HG02571 (cell line): ENCODE measurements around the gene RPS6KA1.
"Not testable (repeated sequence)": the region's sequence is repeated elsewhere in the genome, so short reads cannot be mapped to it uniquely, and the experiment has no call there.

Experiments
- ATAC-seq: cut with Tn5 transposase; IDR thresholded peaks from one replicate; pipeline ENCODE4 v1.9.1; 2021; ENCODE audit warnings: mild to moderate bottlenecking, moderate library complexity; ENCODE audit not compliant: unreplicated experiment

The RPS6KA1 gene

DNA sequence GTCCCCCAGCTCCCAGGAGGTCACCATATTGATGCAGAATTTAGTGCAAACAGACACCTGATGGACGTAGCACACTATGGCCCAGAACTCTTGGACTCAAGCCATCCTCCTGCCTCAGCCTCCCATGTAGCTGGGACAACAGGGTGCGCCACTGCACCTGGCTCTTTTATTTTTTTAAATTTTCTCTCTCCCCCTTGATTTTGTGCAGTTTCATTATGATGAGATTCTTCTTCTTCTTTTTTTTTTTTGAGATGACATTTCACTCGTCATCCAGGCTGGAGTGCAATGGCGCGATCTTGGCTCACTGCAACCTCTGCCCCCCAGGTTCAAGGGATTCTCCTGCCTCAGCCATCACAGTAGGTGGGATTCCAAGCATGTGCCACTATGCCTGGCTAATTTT lies 63.8 kb downstream of the RPS6KA1 start:
- no peak for ATAC-seq

DNA sequence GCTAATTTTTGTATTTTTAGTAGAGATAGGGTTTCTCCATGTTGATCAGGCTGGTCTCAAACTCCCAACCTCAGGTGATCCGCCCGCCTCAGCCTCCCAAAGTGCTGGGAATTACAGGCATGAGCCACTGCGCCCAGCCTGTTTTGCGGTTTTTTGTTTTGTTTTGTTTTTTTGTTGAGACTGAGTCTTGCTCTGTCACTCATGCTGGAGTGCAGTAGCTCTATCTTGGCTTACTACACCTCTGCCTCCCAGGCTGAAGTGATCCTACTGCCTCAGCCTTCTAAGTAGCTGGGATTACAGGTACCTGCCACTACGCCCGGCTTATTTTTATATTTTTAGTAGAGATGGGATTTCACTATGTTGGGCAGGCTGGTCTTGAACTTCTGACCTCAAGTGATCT lies 65.0 kb downstream of the RPS6KA1 start:
- ATAC-seq, result not testable (repeated sequence)

DNA sequence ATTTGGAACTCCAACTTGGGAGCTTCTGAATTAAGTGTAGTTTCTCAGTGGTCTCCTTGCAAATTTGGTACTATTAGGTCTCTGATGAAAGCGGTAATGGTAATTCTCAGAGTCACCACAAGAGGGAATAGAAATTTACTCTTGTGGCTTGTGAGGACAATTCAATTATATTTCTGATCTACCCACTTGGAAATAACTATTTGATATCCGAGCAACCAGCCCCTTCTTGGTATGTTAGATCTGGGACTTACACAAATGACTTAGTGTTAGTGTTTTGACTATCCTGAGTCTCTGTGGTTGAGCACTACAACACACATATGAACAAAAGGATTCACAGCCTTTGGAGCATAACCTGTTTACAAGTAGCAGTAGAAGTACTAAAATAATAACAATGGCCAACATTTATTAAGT lies 68.1 kb downstream of the RPS6KA1 start:
- no peak for ATAC-seq

DNA sequence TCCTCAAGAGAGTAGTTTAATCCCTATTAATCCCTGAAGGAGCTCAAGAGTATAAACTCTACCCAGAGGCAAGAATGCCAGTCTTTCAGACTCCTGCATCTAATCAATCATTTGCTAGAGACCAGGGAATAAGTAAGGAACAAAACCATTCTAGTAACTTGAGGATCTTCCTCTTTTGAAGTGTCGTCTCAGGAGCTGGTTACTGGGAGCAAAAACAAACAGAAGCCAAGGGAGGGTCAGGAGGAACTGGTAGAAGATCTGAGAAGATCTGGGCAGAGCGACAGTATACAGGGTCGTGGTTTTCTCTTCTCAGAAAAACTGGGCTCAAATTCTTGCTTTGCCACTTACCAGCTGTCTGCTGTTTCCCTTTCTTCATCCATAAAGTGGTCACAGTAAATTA lies 69.3 kb downstream of the RPS6KA1 start:
- ATAC-seq, result no peak

DNA sequence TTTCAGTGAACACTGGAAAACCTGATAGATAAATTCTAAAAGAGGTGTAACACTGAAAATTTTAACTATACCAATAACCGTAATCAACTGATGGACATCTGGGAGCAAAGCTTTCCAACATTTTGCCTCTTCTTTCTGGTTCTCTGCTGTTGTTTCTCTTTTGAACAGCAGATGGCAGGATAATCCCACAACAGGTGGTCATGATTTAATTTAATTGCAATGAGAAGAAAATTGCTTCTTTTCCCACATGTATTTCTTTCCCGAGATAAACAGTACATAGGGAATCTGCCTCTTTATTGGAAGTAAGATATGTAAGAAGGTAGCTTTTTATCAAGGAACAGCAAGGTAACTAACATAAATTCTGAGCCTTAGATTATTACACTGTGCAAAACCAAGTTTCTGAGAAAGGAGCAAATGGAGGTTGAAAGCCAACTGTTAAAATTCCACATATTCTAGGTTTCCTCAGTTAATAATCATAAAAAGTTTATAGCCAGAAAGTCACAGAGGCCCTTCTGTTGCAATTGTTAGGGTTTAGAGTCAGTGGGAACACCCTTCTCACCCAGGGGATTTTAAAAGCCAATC lies 72.9 kb downstream of the RPS6KA1 start:
- no peak for ATAC-seq

DNA sequence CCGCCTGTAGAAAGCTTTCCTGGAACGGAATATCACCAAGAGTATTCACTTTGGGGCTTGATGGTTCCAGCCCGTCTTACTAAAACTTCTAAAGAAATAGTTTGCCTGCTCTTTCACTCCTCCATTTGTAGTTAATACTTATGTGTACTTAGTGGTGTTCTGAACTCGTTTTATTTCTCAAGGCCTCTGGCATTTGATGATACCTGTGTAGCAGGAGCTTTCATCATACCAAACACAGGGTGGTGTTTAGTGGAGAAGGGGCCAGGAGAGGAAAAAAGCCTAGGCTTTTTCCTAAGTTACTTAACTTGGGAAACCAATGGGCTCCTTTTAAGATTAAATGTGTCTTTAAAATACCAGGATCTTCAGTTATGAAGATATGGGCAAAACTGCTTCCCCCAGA lies 74.3 kb downstream of the RPS6KA1 start:
- no peak for ATAC-seq

DNA sequence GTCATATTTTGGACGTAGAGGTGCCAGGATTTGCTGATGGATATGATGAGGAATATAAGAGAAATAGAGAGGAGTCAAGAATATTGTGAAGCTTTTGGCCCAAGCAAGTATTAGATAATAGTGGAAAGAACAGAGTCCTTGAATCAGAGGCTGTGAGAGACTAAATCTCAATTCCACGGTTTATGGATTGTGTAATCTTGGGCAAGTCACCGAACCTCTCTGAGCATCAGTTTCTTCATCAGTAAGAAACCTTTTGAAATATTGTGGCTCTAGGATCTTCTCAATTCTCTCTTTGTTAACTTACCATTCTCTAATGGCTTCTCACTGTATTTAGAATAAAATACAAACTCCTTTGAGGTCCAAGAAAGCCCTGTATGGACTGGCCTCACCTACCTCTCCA lies 77.6 kb downstream of the RPS6KA1 start:
- ATAC-seq, result no peak

DNA sequence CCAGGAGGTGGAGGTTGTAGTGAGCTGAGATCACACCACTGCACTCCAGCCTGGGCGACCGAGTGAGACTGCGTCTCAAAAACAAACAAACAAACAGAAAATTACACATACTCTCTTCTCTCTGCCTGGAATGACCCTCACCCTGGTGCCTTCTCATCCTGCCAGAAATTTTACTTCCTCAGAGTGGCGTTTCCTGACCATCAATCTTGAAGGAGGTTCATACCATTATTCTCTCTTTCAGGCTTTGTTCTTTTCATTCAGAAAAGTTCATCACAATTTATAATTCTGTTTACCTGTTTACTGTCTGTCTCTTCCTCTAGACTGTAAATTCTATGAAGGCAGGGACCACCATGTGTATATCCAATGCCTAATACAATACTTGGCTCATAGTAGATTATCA lies 79.3 kb downstream of the RPS6KA1 start:
- no peak for ATAC-seq

DNA sequence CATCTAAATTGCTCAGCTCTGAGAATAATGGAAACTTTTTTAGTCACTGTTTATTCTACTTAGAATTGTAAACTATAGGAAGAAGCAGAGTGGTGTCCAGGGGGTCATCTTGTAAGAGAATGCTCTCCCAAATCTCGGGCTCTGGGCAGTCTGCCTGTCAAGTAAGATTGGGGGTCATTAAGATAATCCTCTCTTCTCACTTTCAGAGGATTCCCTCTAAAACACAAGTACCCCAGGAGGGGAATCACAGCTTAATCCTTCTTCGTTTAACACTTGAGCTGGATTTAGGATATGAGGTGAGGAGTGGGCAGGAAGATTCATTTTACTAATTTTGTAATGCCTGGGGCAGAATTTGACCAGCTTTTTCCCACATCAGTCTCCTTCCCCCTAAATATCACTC lies 81.2 kb downstream of the RPS6KA1 start:
- ATAC-seq, result no peak

DNA sequence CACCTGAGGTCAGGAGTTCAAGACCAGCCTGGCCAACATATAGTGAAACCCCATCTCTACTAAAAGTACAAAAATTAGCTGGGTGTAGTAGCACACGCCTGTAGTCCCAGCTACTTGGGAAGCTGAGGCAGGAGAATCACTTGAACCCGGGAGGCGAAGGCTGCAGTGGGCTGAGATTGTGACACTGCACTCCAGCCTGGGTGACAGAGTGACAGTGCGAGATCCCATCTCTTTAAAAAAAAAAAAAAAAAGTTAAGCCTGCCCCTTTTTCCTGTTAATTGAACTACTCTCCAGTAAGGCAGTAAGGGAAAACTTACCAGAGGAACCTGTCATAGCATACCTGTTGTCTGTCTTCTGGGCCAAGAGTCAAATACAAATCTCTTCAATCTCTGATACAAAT lies 83.1 kb downstream of the RPS6KA1 start:
- ATAC-seq, result not testable (repeated sequence)

DNA sequence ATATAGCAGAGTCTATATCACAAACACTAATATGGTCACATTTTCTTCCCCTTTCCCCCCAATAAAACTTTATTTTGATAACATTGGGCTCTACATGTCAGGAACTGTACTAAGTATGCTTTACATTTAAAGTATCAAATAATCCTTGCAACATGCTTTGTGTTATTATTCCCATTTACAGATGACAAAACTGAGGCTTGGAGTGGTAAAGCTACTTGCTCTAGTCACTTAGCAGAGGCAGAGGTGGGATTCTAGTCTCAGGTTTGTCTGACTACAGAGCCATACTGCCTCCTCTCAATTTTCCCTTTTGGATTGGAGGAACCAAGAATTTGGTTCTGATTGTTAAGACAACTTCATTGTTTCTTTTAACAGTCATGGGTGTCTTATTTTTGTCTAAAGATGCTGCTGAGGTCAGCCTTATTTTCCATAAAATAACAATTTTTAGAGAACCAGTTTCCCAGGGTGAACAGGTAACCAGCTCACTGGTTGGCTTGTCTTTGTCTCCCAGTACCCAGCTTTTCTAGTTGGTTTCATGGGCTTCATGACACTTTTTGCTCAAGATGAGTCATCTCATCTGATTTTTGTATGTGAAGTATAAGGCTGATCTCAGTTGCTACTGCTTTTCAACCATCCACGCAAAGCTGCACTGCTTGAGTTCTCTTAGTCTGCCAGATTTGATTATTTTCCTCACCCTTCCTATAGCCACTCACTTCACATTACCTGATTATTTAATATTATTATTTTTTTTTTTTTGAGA lies 85.3 kb downstream of the RPS6KA1 start:
- no peak for ATAC-seq

DNA sequence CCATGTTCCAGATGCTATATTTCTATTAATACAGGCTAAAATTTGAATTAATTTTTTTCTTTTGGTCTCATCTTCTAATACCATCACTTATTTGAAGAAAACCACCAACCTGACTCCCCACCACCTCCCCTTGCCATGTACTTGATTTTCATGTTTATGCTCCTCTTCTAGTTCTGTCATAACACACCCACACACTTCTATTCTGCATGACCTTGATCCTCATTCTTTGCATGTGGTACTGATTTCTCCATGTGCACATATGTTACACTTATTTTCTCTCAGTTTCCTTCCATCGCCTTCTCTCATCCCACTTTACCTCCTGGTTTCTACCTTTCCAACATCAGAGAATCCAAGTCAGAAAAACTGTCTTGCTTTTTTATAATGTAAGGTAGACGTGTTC lies 87.3 kb downstream of the RPS6KA1 start:
- no peak for ATAC-seq

DNA sequence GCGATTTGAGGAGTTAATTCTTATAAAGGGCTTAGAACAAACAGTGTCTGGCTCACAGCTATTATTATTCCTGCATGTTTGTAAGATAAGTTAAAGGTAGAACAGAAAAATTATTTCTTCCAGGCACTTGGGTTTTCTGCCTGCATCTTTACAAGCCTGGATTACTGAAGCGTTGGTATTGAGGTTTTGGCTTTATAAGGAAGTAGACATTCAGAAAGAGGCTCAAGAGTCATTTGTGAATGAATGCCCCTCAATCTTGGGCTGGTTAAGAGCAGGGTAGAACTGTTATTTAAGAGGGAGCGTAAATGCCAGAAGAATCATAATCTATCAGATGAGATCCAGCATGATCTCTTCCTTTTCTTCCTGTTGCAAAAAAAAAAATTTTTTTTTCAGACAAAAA lies 89.0 kb downstream of the RPS6KA1 start:
- no peak for ATAC-seq
